Fibroblast of villous mesenchyme (primary cell): ENCODE results near the gene TRO. TPM values are rescaled to one million over a fixed set of nuclear protein-coding genes. Genes with fewer than 3 reads are reported as not detected.

ENCODE experiments used
- DNase-seq: peaks from one replicate; pipeline ENCODE4 v3.0.0-alpha.2; 2010; ENCODE audit warnings: low read depth
- H3K4me3 ChIP-seq: 2 replicates; pipeline ENCODE4 v1.5.1; 2011; ENCODE audit warnings: low read depth, mild to moderate bottlenecking, low read length
- total RNA-seq: library from RNA; depleted of rRNA; stranded (reverse); fragments of >200 nt; gene quantifications from 2 replicates; pipeline ENCODE4 v1.2.3, GENCODE V29; 2012
- TF ChIP-seq, protein P1 (sequence below): IDR thresholded peaks from 2 replicates; pipeline ENCODE4 v1.5.1; 2012; ENCODE audit warnings: low read depth, mild to moderate bottlenecking, low read length; ENCODE audit not compliant: insufficient read depth

Gene TRO
- total RNA-seq, 1 donor, result 16.8 TPM

- no peak overlapping the region for H3K4me3 ChIP-seq
- TF ChIP-seq, protein P1, sequence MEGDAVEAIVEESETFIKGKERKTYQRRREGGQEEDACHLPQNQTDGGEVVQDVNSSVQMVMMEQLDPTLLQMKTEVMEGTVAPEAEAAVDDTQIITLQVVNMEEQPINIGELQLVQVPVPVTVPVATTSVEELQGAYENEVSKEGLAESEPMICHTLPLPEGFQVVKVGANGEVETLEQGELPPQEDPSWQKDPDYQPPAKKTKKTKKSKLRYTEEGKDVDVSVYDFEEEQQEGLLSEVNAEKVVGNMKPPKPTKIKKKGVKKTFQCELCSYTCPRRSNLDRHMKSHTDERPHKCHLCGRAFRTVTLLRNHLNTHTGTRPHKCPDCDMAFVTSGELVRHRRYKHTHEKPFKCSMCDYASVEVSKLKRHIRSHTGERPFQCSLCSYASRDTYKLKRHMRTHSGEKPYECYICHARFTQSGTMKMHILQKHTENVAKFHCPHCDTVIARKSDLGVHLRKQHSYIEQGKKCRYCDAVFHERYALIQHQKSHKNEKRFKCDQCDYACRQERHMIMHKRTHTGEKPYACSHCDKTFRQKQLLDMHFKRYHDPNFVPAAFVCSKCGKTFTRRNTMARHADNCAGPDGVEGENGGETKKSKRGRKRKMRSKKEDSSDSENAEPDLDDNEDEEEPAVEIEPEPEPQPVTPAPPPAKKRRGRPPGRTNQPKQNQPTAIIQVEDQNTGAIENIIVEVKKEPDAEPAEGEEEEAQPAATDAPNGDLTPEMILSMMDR, result no peak
- DNase-seq, result no peak
These were observed 30.2 kb downstream of the TRO start for GRCh38 chrX:54950730-54951375.

DNA sequence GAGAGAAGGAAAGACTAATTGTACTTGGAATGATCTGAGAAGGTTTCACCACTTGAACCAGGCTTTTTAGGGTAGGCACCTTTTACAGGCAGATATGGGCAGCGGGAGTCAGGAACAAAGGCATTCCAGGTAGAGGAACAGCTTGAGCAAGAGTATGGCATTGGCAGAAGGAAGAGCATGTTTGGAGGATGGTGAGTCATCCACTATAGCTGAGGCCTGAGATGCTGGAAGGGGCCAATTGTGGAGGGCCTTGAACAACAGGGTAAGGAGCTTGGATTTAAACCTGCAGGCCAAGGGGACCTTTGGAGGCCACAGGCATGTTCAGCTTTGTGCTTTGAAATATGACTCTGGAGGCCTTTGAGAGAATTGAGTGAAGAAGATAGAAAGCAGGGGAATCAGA is 41.1 kb downstream of the TRO start:
- no peak overlapping the region for H3K4me3 ChIP-seq
- TF ChIP-seq, protein P1, result no peak
- no peak for DNase-seq

DNA sequence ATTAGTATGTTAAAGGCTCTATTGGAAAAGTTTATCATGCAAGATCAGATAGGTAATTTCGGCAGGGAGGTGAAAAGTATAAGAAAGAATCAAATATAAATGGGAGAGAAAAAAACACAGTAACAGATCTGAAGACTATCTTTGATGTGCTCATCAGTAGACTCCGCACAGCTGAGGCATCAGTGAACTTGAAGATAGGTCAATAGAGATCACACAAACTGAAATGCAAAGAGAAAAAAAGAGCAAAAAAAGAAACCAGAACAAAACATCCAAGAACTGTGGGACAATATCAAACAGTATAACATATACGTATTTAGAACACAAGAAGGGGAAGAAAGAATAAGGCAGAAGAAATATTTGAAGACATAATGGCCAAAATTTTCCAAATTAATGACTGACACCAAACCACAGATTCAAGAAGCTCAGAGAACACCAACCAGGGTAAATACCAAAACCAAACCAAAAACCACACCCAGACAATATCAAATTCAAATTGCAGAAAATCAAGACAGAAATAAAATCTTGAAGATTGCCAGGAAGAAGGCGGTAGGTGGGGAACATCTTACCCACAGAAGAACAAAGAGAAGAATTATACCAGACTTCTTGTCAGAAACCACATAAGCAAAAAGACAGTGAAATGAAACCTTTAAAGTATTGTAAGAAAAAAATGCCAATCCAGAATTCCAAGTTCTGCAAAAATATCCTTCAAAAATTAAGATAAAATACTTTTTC is 44.3 kb downstream of the TRO start:
- no peak for DNase-seq
- TF ChIP-seq, protein P1, result no peak
- H3K4me3 ChIP-seq, result no peak overlapping the region

DNA sequence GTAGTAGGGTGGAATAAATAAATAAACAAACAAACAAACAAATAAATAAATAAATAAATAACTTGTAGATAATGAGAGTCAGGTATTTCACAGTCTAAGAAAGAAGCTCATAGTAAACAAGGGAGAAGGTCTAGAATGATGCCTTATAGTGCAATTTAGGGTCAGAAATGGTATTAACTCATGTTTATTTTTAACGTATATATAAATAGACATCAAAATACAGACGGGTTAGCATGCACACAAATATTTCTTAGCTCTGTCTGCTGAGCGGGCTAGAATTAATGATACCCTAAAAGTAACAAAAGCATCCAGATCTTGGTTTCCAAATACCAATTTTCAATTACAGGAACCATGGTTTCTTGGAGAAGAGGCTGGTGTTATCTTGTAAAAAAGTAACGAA is 56.8 kb downstream of the TRO start:
- TF ChIP-seq, protein P1, result no peak
- no peak for DNase-seq
- H3K4me3 ChIP-seq, result no peak overlapping the region

DNA sequence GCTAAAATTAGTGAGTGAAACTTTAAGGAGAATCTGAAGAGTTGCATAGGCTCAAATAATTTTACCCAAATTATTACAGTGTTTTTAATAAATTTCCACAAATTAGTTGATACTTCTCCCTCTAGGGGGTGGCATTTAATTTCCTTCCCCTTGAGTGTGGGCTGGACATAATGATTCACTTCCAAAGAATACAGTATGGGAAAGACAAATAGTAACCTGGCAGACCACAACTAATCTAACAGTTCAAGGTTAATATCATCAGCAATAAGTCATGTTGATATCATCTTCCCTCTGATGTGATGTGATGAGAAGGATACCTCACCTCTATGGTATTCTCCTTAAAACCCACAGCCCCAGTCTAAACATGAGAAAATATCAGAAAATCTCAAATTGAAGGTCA is 57.8 kb downstream of the TRO start:
- TF ChIP-seq, protein P1, result no peak
- no peak overlapping the region for H3K4me3 ChIP-seq
- no peak for DNase-seq

DNA sequence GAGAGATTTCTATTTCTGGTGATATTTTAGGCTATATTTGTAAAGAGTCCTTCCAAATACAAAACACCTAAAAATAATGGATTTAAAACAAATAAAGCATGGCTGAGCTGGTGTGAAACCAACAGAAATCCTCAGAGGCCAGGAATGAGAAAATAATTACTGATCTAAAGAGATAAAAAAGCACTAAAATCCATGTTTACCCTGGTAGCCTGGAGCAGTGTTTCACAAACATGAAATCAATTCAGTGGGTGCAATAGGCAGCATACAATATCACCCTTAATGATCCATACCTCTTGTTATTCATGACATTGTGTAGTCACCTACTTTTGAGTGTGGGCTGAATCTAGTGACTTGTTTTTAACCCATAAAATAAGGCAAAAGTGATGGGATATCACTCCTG is 58.8 kb downstream of the TRO start:
- no peak for DNase-seq
- H3K4me3 ChIP-seq, result no peak overlapping the region
- TF ChIP-seq, protein P1, result no peak
